ENCODE measurements around the gene DOCK6. TPM values are rescaled to one million over a fixed set of nuclear protein-coding genes. Genes with fewer than 3 reads are reported as not detected.

The DOCK6 gene
- total RNA-seq, 1 experiment from 2014 or later, result 3.2 TPM

Other genes with a start within 250 kb of the DOCK6 start
- 44.0 and 46.7 TPM in 2 replicates for gene LDLR, start 173.1 kb downstream of the DOCK6 start, total RNA-seq (2014; rRNA removed; shearing (Covaris generic))
- gene SPC24, start 106.7 kb downstream of the DOCK6 start, total RNA-seq (2014; rRNA removed; shearing (Covaris generic)), result 57.7 and 85.1 TPM in 2 replicates
- gene KANK2, start 65.0 kb downstream of the DOCK6 start, total RNA-seq (2014; rRNA removed; shearing (Covaris generic)), result 88.9 and 115 TPM in 2 replicates
- not detected in 2 replicates for gene ANGPTL8, start 22.9 kb downstream of the DOCK6 start, total RNA-seq (2014; rRNA removed; shearing (Covaris generic))
- gene TSPAN16, start 33.6 kb upstream of the DOCK6 start, total RNA-seq (2014; rRNA removed; shearing (Covaris generic)), result not detected in 2 replicates
- gene RAB3D, start 77.1 kb upstream of the DOCK6 start, total RNA-seq (2014; rRNA removed; shearing (Covaris generic)), result 6.2 and 7.5 TPM in 2 replicates
- gene TMEM205, start 83.7 kb upstream of the DOCK6 start, total RNA-seq (2014; rRNA removed; shearing (Covaris generic)), result 211 and 255 TPM in 2 replicates
- 4.3 and 4.8 TPM in 2 replicates for gene CCDC159, start 84.0 kb upstream of the DOCK6 start, total RNA-seq (2014; rRNA removed; shearing (Covaris generic))
- gene PLPPR2, start 92.9 kb upstream of the DOCK6 start, total RNA-seq (2014; rRNA removed; shearing (Covaris generic)), result 14.1 and 17.3 TPM in 2 replicates
- gene SWSAP1, start 112.1 kb upstream of the DOCK6 start, total RNA-seq (2014; rRNA removed; shearing (Covaris generic)), result 2.0 and 3.0 TPM in 2 replicates
- gene EPOR, start 121.8 kb upstream of the DOCK6 start, total RNA-seq (2014; rRNA removed; shearing (Covaris generic)), result 21.2 and 22.9 TPM in 2 replicates
- 3.3 and 4.2 TPM in 2 replicates for gene RGL3, start 156.8 kb upstream of the DOCK6 start, total RNA-seq (2014; rRNA removed; shearing (Covaris generic))
- 2.3 and 3.1 TPM in 2 replicates for gene ODAD3, start 172.6 kb upstream of the DOCK6 start, total RNA-seq (2014; rRNA removed; shearing (Covaris generic))
- 88.3 and 94.3 TPM in 2 replicates for gene PRKCSH, start 173.1 kb upstream of the DOCK6 start, total RNA-seq (2014; rRNA removed; shearing (Covaris generic))
- gene ELAVL3, start 218.5 kb upstream of the DOCK6 start, total RNA-seq (2014; rRNA removed; shearing (Covaris generic)), result not detected in 2 replicates
- gene ZNF653, start 243.3 kb upstream of the DOCK6 start, total RNA-seq (2014; rRNA removed; shearing (Covaris generic)), result 5.9 and 6.0 TPM in 2 replicates

Data from RPMI7951 (cell line).